Stimulated activated CD4-positive, alpha-beta T cell treated with anti-CD3 and anti-CD28 coated beads, TNF-alpha, amount 100 ng/mL, for 24 hours (primary cell): ENCODE data around the gene RELN.
"Not testable (repeated sequence)": the region's sequence is repeated elsewhere in the genome, so short reads cannot be mapped to it uniquely, and the experiment has no call there.

Source experiments
- DNase-seq, 3 experiments: peaks; one replicate each; pipeline ENCODE4 v3.0.0-alpha.2; 2020; ENCODE audit warnings: low read depth in 3 of 3

RELN gene

DNA sequence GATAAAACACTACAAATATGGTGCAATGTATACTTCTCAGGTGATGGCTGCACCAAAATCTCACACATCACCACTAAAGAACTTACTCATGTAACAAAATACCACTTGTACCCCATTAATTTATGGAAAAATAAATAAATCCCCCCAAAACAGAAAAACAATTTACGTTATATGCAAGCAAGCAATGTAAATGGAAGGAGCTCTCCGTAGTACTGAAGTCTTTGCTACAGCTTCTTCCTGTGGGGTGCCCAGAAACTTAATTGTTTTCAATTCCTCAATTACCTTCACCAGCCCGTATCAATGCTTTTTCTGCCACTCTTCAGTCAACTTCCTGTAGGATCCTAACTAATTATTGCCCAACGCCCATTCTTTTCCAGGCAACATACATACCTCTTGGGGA is 138.1 kb downstream of the RELN start:
- no peak for DNase-seq

GRCh38 chr7:103843689-103844480 is 145.6 kb downstream of the RELN start:
- no peak for DNase-seq

DNA sequence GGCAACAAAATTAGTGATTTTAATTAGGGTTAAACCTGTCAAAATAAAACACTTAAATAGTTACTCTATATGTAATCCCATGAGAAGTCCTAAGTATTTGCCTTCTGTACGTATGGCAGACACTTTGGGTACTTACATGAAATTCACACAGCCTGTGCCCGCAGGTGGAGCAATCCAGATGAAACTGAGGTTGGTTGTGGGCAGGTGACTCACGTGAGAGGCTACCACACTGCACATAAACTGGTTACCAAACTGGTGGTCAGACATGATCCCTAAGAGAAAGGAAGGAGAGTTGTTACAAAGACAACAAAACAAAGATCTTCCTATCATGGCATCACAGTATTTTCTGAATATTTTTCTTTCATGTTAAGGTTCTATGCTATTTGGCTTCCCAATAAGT is 156.1 kb downstream of the RELN start:
- DNase-seq, result no peak

GRCh38 chr7:103832438-103832837 is 157.0 kb downstream of the RELN start:
- no peak for DNase-seq

DNA sequence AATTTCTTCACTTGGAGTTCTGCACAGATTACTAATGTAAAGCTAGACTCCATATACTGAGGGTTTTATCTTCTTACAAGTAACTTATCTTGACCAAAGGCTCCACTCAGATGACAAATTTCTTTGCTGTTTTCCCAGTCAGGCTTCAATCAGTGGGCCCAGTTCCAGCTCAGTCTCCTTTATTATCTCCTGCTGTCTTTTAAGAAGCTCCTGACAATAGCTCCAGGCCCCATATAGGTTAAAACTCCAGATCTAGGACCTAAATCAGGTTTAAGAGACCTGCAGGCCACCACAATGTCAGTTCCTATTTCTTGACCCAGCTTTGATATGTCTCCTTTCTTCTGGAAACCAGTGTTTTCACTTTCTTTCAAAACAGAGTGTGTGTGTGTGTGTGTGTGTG is 165.2 kb downstream of the RELN start:
- DNase-seq, result no peak

DNA sequence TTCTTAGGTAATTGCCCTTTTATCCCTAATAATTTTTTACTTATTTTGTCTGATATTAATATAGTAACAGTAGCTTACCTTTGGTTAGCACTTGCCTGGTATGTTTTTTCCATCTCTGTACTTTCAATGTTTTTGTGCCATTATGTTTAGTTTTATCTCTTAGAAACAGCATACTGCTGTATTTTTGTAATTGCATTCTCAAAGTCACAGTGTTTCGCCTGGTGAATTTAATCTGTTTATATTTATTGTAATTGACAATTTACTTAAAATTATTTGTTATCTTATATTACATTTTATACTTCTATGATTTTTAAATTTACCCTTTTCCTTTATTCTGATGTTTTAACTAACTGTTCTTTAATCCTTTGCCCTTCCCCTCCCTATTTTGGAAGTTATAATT is 166.4 kb downstream of the RELN start:
- no peak for DNase-seq

DNA sequence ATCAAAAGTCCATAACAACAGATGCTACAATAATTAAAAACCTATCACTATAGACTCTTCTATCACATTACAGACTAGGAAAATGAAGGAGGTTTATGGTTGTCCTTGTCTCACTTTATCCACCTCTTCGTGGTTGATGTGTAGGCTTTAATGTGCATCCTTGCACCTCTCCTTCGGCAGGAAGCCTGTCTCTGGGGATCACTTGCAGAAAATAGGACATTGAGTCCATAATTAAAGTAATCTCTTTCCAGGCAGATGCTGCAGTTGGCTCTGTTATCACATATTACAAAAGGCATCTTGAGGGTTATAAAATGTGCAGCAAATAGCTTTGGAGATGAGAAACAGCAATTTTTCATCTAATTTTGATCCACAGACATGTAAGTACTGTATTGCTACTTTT is 168.4 kb downstream of the RELN start:
- DNase-seq, result no peak

- not testable (repeated sequence) for DNase-seq
These were observed 173.5 kb downstream of the RELN start for GRCh38 chr7:103815972-103816371.

DNA sequence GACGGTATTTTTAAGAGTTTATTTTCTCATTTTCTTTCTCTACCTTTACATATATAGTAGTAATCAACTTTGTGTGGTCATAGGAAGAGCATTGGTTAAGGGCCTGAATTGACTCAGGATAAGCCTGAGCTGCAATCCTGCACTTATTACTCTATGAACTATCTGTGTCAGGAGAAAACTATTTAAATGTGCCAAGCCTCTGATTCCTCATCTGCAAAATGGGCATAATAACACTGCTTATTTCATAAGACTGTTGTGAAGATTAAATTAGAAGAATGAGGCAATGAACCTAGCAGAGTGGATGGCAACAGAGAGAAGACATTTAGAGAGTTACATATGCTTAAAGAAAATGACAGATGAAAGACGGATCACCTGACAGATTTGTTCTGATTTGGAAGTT is 175.5 kb downstream of the RELN start:
- DNase-seq, result no peak

- no peak for DNase-seq
These were observed 177.5 kb downstream of the RELN start for GRCh38 chr7:103811997-103812396.

- no peak for DNase-seq
These were observed 178.2 kb downstream of the RELN start for GRCh38 chr7:103811290-103811689.

DNA sequence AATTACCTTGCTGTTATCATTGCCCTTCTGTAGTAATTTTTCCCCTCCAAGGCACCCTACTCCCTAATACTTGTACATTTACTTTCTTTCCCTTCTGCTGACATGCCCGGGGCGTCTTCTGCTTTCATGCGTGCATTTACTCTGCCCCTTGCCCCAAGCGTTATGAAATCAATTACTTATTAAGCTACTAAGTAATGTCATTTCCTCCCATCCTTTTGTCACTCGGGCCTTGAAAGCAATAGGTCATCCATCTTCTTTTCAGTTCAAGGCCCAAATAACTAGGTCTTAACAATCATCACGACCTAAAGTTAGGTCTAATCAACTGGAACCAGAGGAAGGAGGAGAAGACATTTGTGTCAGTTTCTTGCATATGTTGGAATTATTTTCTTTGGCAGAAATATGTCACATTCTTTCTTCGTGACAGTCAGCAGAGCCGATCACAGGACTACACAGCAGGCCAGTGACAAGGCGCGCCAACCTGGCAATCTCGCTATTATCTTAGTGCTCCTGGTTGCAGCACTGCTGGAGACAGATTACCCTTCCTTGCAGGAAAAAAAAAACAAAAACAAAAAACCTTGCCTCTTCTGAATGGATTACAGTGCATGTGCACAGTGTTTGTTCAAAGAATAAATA is 179.2 kb downstream of the RELN start:
- no peak for DNase-seq

- no peak for DNase-seq
These were observed 180.0 kb downstream of the RELN start for GRCh38 chr7:103809229-103809994.

GRCh38 chr7:103805346-103805745 is 184.1 kb downstream of the RELN start:
- no peak for DNase-seq

DNA sequence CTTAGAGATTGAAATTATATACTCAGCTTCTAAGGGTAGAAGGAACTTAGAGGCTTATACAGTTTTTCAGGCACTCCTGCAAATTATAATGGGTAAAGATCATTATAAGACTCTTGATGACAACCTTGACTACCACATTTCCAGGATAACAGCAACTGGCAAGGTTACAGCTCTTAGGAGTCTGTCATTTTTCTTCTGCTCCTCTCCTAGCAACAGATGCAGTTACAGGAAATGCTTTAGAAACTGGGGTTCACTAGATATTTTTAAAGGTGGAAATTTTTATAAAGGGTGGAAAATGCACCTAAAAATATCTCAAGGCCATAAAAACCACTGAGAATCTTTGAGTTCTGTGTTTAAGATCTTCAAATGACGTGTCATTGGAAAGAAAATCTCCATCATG is 185.8 kb downstream of the RELN start:
- DNase-seq, result no peak

DNA sequence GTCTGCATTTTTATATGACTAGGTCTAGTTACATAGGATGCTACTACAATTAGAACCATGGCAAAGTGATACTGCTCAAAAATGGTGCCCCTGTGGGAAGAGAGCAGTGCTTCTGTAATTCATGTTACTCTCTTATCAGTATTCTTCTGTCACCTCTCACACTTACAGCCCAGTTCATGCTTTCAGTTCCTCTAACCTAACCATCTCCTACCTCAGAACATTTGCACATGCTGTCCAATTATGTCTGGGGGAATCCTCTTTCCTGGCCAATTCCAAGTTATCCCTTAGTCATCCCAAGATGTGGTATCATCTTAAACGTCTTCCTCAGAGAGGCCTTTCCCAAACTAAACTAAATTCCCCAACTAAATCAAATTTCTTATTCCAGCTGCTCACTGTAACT is 190.2 kb downstream of the RELN start:
- no peak for DNase-seq

- DNase-seq, result no peak
These were observed 191.7 kb downstream of the RELN start for GRCh38 chr7:103797647-103798307.

DNA sequence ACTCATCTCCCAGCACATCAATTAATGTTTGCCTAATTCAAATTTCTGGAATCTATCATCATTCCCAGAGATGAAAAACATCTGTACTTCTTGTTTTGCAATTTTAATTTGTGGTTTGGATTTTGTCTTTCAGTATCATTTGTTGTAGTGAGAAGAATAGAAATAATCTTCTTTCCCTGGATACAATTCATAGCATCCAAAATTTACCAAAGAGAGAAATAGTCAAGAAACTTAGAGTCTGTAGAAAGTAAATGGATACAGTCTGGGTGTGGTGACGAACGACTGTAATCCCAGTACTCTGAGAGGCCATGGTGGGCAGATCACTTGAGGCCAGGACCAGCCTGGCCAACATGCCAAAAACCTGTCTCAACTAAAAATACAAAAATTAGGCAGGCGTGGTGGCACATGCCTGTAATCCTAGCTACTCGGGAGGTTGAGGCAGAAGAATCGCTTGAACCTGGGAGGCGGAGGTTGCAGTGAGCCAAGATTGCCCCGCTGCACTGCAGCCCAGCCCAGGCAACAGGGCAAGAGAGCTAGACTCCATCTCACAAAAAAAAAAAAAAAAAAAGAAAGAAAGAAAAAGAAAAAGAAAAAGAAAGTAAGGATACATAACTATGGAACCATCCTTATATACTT is 193.0 kb downstream of the RELN start:
- no peak for DNase-seq

DNA sequence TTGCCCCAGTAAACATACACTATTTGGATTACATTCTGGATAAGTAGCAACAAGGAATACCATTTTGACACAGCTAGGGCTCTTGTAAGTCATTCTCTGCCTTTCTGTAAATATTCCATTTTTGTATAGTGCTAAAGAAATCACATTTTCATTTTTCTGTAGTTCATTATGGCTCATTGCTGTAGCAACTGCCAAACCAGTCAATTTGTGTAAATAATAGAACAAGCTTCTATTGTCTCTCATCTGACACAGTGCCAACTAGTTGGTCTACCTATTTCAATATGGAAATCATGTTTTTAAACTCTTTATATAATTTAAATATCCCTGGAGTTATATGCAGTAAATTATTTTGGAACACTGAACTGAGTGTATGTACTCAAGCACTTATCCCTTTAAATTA is 193.7 kb downstream of the RELN start:
- DNase-seq, result no peak

- DNase-seq, result no peak
These were observed 194.4 kb downstream of the RELN start for GRCh38 chr7:103795107-103795506.

GRCh38 chr7:103794424-103794823 is 195.0 kb downstream of the RELN start:
- no peak for DNase-seq

- no peak for DNase-seq
These were observed 195.8 kb downstream of the RELN start for GRCh38 chr7:103793614-103794013.
